Amygdala (tissue), 56 donors: Measurements from ENCODE around the gene SEMA4B.

ENCODE experiments used
- DNase-seq, 56 donors: peaks; one replicate each; lab custom pipeline; 2025; lab: John Stamatoyannopoulos, UW

SEMA4B gene

DNA sequence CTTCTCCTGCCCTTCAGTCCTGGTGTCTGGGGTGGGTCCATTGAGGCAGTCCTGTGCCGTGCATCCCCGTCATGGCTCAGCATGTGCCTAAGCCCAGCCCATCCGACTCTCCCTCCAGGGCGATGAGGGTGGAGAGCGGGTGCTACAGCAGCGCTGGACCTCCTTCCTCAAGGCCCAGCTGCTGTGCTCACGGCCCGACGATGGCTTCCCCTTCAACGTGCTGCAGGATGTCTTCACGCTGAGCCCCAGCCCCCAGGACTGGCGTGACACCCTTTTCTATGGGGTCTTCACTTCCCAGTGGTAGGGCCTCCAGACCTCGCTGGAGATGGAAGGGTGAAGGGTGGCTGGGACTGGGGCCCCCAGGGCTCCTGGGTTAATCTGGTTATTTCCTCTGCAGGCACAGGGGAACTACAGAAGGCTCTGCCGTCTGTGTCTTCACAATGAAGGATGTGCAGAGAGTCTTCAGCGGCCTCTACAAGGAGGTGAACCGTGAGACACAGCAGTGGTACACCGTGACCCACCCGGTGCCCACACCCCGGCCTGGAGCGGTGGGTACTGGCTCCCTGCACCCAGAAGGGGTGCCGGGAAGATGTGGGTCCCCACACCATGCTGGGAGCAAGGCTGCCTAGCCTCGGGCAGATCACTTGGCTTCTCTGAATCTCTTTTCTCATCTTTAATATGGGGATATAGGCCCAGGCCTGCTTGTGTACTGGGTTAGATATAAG is 22.5 kb downstream of the SEMA4B start:
- no peak for DNase-seq

- no peak for DNase-seq
Measured at GRCh38 chr15:90225047-90225446, 23.9 kb downstream of the SEMA4B start.

- no peak for DNase-seq
Measured at GRCh38 chr15:90225504-90226234, 24.5 kb downstream of the SEMA4B start.

- DNase-seq, result no peak
Measured at GRCh38 chr15:90227336-90227735, 26.2 kb downstream of the SEMA4B start.

DNA sequence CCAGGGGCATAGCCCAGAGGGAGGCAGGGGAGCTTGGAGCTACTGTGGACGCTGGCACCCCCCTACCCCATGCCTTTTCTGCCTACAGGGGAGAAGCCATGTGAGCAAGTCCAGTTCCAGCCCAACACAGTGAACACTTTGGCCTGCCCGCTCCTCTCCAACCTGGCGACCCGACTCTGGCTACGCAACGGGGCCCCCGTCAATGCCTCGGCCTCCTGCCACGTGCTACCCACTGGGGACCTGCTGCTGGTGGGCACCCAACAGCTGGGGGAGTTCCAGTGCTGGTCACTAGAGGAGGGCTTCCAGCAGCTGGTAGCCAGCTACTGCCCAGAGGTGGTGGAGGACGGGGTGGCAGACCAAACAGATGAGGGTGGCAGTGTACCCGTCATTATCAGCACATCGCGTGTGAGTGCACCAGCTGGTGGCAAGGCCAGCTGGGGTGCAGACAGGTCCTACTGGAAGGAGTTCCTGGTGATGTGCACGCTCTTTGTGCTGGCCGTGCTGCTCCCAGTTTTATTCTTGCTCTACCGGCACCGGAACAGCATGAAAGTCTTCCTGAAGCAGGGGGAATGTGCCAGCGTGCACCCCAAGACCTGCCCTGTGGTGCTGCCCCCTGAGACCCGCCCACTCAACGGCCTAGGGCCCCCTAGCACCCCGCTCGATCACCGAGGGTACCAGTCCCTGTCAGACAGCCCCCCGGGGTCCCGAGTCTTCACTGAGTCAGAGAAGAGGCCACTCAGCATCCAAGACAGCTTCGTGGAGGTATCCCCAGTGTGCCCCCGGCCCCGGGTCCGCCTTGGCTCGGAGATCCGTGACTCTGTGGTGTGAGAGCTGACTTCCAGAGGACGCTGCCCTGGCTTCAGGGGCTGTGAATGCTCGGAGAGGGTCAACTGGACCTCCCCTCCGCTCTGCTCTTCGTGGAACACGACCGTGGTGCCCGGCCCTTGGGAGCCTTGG is 27.0 kb downstream of the SEMA4B start:
- no peak for DNase-seq

GRCh38 chr15:90228960-90229359 is 27.8 kb downstream of the SEMA4B start:
- DNase-seq, result no peak

GRCh38 chr15:90230071-90230494 is 29.0 kb downstream of the SEMA4B start:
- DNase-seq, result peak in 29 of 56 donors; percentile 10 to 71 (median 41)

DNA sequence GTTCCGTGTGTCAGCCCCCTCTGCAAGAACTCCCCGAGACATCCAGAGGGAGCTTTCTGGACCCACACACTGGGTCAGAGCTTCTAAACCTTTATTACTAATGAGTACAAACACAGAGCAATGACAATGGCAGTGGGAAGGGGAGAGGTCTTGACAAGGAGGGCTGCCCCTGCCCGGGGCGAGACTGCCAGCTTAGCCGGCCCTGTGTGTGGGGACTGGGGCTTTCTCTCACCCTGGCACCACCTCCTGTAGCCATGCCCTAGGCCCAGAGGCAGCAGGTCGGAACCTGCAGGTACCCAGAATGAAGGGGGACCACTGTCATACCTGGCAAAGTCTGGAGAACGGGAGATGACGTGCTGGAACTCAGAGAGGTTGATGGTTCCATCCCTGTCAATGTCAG is 29.5 kb downstream of the SEMA4B start:
- no peak for DNase-seq

GRCh38 chr15:90231028-90232017 is 30.2 kb downstream of the SEMA4B start:
- peak in 3 of 56 donors; percentile 13 to 34 (median 33) for DNase-seq

DNA sequence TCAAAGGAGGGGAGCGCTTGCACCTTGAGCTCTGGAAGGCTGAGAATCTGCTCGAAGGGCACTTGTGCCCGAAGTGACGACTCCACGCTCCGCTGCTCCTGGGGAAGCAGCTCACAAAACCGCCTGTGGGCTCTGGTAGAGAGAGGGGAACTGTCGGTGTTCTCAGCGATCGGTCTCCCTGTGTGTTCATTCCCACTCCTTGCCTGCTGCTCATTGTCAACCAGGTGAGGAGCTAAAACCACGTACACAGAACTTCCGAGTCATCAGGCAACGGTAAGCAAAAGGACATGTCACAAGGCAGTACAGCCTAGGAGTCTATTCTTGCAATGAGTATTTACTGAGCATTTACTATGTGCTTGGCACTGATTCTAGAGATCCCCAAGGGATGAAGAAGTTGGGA is 31.1 kb downstream of the SEMA4B start:
- DNase-seq, result no peak

DNA sequence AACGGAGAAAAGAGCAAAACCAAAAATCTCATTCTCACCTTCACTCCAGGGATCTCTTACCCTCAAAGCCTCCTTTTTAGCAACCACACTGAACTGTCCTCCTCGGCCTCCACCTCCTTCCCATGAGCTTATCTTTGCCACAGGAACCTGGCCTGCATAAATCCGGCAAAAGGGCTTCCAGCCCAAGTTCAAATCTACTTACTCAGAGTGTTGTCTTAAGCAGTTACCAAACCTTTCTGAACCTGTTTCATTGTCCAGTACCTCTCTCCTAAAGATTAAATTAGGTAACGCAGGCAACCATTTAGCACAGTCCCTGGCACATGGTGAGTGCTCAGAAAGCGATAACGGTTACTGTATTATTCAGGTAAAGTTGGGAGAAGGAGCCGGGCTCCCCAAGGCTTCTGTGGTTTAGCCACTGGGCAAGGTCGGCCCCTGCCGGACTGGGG is 31.8 kb downstream of the SEMA4B start:
- peak in 1 of 56 donors; percentile 28 for DNase-seq

DNA sequence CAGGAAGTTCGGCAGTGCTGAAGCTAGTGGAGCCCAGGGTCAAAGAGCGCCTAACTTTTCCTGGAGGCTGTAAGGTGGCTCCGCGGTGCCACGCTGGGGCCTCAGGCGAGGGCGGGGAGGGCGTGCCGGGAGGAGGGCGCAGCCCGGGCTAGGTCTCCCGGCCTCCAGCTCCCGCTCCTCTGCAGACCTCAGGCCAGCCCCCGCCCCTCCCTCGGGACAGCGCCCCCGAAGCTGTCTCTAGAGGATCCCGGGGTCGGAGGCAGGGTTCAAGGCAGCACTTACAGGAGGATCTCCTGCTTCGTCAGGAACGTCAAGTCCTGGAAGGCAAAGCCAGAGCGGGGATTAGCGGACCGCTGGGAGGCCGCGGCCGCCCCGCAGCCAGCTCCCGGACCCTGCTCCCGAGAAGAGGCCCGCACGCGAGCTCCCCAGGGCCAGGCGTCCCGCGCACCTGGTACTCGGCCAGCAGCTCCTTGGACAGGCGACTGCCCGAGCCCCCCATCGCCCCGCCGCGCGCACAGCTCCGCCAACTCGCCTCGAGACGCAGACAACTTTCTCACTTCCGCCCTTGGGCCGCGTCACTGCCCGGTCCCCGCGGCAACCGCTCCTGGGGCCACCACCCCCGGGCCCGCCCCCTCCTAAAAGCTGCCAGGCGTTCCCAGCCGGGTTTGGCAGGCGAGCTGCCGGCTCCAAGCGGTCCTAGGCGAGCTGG is 32.4 kb downstream of the SEMA4B start, which contains the start of gene CIB1:
Gene CIB1, minus strand, starts transcription at position 555 of the 709 bp plus-strand sequence. Its CDS starts 56 bp downstream, at position 499.
- DNase-seq, result peak in 52 of 56 donors; percentile 67 to 98 (median 94)

- peak in 6 of 56 donors; percentile 67 to 97 (median 78) for DNase-seq
Measured at GRCh38 chr15:90234096-90234988, 33.2 kb downstream of the SEMA4B start, which contains the start of gene GDPGP1. Gene GDPGP1, plus strand, starts transcription at chr15:90234209. Its CDS starts 6,700 bp downstream, at chr15:90240909.

GRCh38 chr15:90239371-90239770 is 38.2 kb downstream of the SEMA4B start:
- DNase-seq, result no peak

GRCh38 chr15:90240856-90241255 is 39.7 kb downstream of the SEMA4B start:
- DNase-seq, result no peak

DNA sequence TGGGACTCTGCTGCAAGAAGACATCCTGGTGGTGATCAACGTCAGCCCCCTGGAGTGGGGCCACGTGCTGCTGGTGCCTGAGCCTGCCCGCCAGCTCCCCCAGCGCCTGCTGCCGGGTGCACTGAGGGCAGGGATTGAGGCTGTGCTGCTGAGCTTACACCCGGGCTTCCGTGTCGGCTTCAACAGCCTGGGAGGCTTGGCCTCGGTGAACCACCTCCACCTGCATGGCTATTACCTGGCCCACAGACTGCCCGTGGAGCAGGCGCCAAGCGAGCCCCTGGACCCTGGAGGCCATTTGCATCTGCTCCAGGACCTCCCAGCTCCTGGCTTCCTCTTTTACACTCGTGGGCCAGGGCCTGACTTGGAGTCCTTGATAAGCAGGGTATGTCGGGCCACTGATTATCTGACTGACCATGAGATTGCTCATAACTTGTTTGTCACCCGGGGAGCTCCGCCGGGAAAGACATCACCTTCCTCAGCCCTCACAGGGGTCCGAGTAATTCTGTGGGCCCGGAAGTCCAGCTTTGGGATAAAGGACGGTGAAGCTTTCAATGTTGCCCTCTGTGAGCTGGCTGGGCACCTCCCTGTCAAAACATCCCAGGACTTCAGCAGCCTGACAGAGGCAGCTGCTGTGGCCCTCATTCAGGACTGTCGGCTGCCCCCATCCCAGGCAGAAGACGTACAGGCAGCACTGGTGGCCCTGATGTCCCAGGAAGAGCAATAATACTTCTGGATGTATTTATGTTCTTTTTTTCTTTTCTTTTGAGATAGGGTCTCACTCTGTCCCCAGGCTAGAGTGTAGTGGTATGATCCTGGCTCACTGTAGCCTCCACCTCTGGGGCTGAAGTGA is 40.4 kb downstream of the SEMA4B start:
- no peak for DNase-seq
